ENCODE measurements around the gene ADAR. TPM values are rescaled to one million over a fixed set of nuclear protein-coding genes. Genes with fewer than 3 reads are reported as not detected.

ADAR gene
- total RNA-seq, 1 experiment from 2014 or later: 171 TPM

DNA sequence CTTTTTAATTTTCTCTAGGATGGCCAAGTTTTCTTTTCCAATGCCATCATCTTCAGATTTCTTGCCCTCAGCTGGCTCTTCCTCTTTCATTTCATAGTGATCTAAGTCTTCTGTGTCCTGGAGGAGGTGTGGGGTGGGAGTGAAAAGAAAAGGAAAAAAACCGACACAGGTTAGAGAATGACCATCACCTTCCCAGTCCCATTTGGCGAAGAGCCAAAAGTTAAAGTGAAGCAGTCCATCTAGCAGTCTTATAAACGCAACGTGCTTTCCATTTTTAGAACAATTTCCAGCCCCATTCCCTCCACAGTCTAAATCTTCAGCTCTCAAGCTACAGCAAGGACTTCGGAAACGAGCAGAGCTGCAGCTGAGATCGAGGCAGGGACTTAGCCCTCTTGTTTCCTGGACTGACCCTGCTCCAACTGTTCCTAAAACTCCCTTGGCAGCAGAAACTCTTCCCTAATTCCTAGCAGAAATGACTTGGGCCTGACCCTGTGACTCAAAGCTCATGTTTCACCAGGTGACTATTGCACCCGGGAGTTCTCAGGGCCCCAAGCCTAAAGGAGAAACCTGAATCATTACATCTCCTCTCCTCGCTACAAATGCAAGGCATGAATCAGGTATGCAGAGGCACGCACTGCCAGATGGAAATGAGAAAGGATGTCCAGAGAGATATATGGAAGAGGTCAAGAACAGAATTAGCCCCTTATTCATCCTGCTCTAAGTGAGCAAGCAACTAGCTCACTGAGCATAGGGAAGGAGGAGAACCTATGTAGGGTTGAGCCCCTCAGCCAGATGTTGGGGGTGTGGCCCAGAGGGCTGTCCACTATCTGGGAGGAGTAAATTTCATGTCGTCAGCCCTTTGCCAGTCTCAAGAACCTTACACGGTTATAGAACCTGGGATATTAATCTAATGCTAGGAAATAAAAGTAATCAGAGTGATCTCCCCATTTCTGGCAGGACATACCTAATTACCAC is 54.6 kb downstream of the ADAR start:
- no peak overlapping the region for H3K27ac ChIP-seq (ENCODE audit: low read depth, low read length, poor library complexity, severe bottlenecking)
- no peak for DNase-seq (ENCODE audit: low spot score)
- no peaks in the 10 kb centered on the region for H3K9me3 ChIP-seq (ENCODE audit: low read depth, low read length, poor library complexity, severe bottlenecking)
- no peak overlapping the region for H3K4me3 ChIP-seq (ENCODE audit: low read depth, low read length, poor library complexity, severe bottlenecking)
- BruUV-seq (replicated peaks): no TSS peak
- ChIA-PET CTCF (interaction anchor here (0.7 kb wide), 1 partner anchor 357 kb away, joined by 3 read pairs; no protein-coding TSS in a partner anchor), POLR2A (ENCODE audit: low non-redundant PET) (no interaction called here)
- intact Hi-C loops (cut with micrococcal nuclease; ENCODE audit: unreplicated experiment): loop anchor here (10.0 kb wide), 1 partner anchor 211 kb away; no protein-coding TSS in a partner anchor
- H3K4me1 ChIP-seq (ENCODE audit: insufficient read depth, low read length, poor library complexity, severe bottlenecking): peaks cover 15% of the 10 kb centered on the region
- no peak for TF ChIP-seq EZH2 (IDR thresholded peaks at IDR 0.05; ENCODE audit: borderline replicate concordance, low read depth, low read length, poor library complexity, severe bottlenecking)
- TF ChIP-seq CTCF (conservative IDR thresholded peaks at IDR 0.05; ENCODE audit: low read depth, low read length): no peak
- no peaks in the 10 kb centered on the region for H3K27me3 ChIP-seq (replicated peaks; ENCODE audit: insufficient read depth, low read depth, low read length, poor library complexity)
- H3K36me3 ChIP-seq (ENCODE audit: insufficient read depth, low read length, poor library complexity, severe bottlenecking): peaks cover 73% of the 10 kb centered on the region

DNA sequence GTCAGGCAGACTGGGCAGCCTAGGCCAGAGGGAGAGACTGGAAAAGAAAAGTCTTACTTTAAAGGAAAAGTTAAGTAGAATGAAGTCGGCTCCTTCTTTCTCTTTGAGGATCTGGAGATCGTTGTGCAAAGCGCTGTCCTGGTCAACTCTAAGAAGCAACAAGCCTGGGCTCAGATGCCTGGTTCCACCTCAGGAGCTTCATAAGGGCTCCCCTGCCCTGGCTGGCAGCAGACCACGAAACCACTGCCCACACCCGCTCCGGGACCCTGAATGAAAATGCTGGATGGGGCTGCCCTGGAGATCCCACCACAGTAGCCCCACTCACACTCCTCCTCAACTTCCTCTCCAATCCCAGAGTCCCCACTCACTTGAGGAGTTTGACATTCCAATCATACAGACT is 56.0 kb downstream of the ADAR start:
- CTCF ChIA-PET: no interaction called here

GRCh38 chr1:154551474-154551873 is 56.5 kb downstream of the ADAR start:
- intact Hi-C loops (cut with micrococcal nuclease; ENCODE audit: unreplicated experiment): loop anchor here (10.0 kb wide), 1 partner anchor 213 kb away; no protein-coding TSS in a partner anchor
- Histone ChIP-seq H3K9me3 (ENCODE audit: low read depth, low read length, poor library complexity, severe bottlenecking) (no peaks in the 10 kb centered on the region), H3K36me3 (ENCODE audit: insufficient read depth, low read length, poor library complexity, severe bottlenecking) (peaks cover 73% of the 10 kb centered on the region), H3K27me3 (replicated peaks; ENCODE audit: insufficient read depth, low read depth, low read length, poor library complexity) (no peaks in the 10 kb centered on the region), H3K4me3 (ENCODE audit: low read depth, low read length, poor library complexity, severe bottlenecking) (no peak overlapping the region), H3K4me1 (ENCODE audit: insufficient read depth, low read length, poor library complexity, severe bottlenecking) (peaks cover 3% of the 10 kb centered on the region), H3K27ac (ENCODE audit: low read depth, low read length, poor library complexity, severe bottlenecking) (no peak overlapping the region)
- TF ChIP-seq EZH2 (IDR thresholded peaks at IDR 0.05; ENCODE audit: borderline replicate concordance, low read depth, low read length, poor library complexity, severe bottlenecking) (no peak), CTCF (conservative IDR thresholded peaks at IDR 0.05; ENCODE audit: low read depth, low read length) (no peak)
- DNase-seq (ENCODE audit: low spot score): no peak
- CTCF ChIA-PET: no interaction called here
- no TSS peak for BruUV-seq (replicated peaks)
- POLR2A ChIA-PET (ENCODE audit: low non-redundant PET): no interaction called here

More for the DNA sequence above, 56.0 kb downstream of the ADAR start:
- Histone ChIP-seq H3K27ac (ENCODE audit: low read depth, low read length, poor library complexity, severe bottlenecking) (no peak overlapping the region), H3K4me1 (ENCODE audit: insufficient read depth, low read length, poor library complexity, severe bottlenecking) (peaks cover 9% of the 10 kb centered on the region), H3K4me3 (ENCODE audit: low read depth, low read length, poor library complexity, severe bottlenecking) (no peak overlapping the region), H3K27me3 (replicated peaks; ENCODE audit: insufficient read depth, low read depth, low read length, poor library complexity) (no peaks in the 10 kb centered on the region), H3K9me3 (ENCODE audit: low read depth, low read length, poor library complexity, severe bottlenecking) (no peaks in the 10 kb centered on the region), H3K36me3 (ENCODE audit: insufficient read depth, low read length, poor library complexity, severe bottlenecking) (peaks cover 73% of the 10 kb centered on the region)
- DNase-seq (ENCODE audit: low spot score): no peak
- TF ChIP-seq EZH2 (IDR thresholded peaks at IDR 0.05; ENCODE audit: borderline replicate concordance, low read depth, low read length, poor library complexity, severe bottlenecking): no peak
- no peak for TF ChIP-seq CTCF (conservative IDR thresholded peaks at IDR 0.05; ENCODE audit: low read depth, low read length)
- BruUV-seq (replicated peaks): no TSS peak
- POLR2A ChIA-PET (ENCODE audit: low non-redundant PET): no interaction called here
- intact Hi-C loops (cut with micrococcal nuclease; ENCODE audit: unreplicated experiment): loop anchor here (10.0 kb wide), 1 partner anchor 213 kb away; no protein-coding TSS in a partner anchor
